COLO829 (cell line): ENCODE measurements around the gene JPH4.

ENCODE experiments used
- DNase-seq: peaks from one replicate; pipeline ENCODE4 v3.0.0; 2012; ENCODE audit warnings: low spot score

JPH4 gene

DNA sequence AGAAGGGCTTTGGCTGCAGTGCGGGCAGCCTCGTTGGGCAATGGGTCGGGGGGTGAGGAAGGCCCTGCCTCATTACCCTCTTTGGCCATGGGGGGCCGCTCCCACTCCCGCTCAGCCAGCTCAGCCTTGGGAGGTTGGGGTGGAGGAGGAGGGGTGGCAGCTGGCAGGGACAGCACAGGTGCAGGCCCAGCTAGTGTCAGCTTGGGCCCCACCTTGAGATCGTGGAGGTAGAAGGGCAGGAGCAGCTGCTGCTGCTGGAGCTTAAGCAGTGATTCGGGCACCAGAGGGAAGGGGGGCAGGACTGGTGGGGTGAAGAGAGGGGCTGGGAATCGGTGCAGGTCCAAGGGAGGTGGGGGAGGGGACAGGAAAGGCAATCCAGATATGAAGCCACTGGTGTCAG is 53.0 kb downstream of the JPH4 start:
- DNase-seq: no peak

DNA sequence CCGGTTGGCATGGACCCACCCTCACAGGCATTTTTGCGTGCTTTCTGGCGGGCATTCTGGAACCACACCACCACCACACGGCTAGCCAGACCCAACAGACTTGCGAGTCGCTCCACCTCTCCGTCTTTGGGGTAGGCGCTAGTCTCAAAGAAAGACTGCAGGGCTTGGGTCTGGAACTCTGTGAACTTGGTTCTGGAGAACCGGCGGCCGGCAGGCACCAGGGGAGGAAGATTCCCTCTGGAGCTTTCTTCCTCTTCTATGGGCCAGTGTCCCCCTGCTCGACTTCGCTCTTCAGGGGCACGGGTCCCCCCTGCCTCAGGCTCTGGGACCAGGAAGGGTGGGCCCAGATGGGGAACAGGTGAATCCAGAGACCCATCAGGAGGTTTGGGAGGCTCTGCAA is 53.6 kb downstream of the JPH4 start:
- no peak for DNase-seq

DNA sequence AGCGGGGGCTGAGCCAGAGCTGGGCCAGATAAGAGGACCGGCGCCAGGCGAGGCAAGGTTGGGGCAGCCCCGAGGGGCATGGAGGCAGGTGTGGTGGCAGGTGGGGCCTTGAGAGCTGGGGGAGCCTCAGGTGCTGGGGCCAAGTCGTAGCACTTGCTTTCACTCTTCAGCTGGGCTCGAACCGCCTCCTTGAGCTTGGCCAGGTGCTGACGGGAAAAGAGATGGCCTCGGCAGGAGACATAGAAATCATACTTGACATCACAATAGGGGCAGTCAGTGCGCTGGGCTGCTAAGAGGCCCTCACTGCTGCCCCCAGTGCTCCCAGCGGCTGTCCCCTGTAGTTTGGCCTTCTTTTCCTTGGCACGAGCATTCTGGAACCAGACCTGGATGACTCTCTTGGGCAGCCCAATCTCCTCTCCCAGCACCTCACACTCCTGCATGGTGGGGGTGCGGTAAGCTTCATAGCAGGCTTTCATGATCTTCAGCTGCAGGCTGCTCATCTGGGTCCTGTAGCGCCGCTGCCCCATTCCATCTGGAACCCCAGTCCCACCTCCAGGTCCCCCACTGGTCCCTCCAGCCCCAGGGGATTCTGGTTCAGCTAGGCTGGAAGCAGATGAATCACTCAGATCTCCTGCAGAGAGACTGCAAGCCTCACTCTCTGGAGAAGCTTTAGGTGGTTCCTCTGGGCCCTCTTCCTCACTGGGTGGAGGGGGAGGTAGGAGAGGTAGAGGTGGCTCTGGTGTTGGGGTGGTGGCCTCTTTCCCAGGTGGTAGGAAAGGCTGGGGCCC is 55.2 kb downstream of the JPH4 start:
- no peak for DNase-seq

DNA sequence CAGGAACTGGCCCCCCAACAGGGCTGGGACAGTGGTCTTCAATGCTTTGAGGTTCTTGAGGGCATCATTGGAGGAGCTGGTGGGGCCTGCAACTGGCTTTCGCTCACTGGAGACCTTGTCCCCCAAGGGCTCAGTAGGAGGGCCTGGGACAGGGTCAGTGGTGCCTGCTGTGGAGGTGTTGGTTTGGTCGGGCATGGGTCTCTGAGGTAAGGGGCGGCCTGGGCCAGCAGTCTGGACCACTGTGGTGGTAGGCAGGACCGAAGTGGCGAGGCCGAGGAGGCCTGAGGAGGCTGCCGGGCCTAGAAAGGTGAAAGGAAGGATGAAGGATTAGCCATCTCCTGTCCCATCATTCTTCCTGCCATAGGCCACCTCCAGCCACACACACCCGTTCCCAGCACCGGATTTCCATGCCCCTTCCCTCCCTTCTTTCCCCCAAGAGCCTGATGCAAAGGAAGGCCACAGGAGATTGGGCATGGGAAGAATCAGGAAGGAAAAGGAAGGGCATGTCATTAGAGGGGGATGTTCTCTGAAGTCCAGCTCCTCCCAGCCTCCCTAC is 55.9 kb downstream of the JPH4 start:
- DNase-seq: no peak

DNA sequence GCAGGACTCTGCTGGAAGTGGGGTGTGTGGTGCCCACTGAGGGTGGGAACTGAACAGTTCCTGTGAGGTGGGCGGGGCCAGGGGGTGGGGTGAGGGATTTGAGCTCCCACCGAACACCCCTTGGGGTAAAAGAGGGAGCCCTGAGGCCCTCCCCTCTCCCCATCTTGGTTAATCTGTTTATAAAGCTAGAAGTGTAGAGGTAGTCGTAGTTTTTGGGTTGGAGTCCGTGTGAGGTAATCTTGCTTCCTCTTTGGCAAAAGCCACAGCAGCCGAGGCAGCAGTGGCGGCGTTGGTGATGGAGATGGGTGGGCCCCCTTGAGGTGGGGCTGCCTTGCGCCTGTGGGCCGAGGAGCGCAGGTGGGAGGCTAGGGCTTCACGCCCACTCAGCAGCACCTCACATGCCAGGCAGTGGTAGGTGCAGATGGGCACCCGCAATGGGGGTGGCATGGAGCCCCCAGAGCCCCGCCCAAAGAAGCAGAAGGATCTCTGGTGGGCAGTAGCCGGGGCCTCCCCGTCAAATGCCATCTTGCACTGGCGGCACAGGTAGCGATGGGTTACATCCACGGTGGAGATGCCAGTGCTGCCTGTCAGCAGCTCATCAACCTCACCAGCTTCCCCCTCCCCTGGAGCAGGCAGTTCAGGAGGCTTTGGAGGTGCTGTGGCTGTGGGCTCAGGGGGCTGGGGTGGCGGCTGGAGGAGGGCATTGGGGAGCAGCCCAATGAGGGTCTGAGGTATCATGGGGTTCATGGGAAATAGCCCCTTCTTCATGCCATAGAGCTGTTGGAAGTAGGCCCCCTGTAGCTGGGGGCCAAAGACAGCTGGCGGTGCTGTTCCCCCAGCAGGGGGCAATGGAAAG is 56.6 kb downstream of the JPH4 start:
- no peak for DNase-seq

DNA sequence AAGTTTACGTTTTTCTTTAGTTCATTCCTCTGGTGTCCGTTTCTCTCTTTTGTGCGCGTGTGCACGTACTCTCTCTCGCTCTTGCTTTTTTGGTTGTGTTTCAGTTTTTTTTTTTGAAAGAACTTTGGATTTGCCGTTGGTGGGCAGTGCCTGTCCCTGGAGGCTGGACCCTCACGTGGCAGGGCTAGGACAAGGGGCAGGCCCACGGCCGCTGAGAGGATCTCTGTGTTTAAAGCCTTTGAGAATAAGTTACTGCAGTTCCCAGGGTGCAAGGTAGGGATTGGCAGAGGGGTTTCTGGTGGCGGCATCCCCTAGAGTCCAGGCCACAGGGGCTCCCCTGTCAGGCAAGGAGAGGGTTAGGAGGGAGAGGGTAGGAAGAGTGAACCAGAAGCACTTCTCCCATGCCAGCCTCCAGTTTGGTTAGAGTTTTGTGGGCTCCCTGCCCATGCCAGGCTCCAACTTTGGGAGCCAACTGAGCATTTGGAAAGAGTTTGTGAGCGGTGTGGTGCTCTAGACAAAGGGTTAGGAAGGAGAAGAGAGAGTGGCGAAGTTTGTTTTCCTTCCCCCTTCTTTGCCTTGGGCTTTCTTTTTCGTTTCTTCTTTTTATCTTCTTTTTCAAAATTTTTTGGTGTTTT is 57.6 kb downstream of the JPH4 start:
- no peak for DNase-seq

DNA sequence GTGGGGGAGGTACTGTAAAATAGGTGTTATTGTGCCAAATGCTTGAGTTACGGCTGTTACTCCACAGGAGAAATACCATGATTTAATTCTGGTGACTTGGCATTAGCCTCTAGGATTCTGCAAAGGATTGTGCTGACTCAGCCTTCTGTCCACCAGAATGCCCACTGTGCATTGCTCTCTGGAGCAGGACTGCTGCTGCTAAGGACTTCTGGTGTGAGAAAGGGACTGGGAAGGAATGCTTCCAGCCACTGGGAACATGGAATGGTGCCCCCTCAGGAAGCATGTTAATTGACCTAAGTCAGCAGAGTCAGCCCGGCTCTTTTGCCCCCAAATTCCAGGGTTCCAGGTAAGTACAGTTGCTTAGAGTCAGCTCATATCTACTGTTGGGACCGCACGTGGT is 59.9 kb downstream of the JPH4 start:
- no peak for DNase-seq
